GM21360 (cell line): ENCODE results near the gene RET.
"Not testable (repeated sequence)": the region's sequence is repeated elsewhere in the genome, so short reads cannot be mapped to it uniquely, and the experiment has no call there.

ENCODE experiments used
- ATAC-seq: cut with Tn5 transposase; IDR thresholded peaks from one replicate; pipeline ENCODE4 v1.9.1; 2021; ENCODE audit warnings: mild to moderate bottlenecking, moderate library complexity; ENCODE audit not compliant: unreplicated experiment

The RET gene

DNA sequence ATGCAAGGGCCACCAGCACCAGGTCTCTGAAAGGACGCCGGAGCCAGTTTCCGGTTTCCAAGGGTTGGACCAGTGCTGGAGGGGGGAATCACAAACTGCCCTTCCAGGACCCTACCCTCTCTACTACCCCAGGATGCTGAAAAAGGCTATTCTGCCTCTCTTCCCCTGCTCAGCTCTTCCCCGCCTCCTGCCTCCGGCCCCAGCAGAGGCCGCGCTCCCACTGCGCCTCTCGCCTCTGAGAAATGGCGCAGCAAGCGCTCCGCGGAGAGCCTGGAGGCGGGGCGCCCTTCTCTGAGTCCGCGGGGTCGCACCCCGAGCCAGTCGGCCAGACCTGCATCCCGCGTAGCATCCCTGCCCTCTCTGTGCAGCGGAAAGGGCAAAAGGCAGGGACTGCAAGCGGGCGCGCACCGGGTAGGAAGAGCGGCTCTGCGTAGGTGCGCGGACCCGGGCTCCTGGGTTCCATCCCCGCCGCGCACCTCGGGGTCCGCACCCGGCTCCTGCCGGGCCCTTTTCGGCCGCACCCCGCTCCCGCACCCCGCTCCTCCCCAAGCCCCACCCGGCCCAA lies 476 bp upstream of the RET start:
- ATAC-seq = no peak

DNA sequence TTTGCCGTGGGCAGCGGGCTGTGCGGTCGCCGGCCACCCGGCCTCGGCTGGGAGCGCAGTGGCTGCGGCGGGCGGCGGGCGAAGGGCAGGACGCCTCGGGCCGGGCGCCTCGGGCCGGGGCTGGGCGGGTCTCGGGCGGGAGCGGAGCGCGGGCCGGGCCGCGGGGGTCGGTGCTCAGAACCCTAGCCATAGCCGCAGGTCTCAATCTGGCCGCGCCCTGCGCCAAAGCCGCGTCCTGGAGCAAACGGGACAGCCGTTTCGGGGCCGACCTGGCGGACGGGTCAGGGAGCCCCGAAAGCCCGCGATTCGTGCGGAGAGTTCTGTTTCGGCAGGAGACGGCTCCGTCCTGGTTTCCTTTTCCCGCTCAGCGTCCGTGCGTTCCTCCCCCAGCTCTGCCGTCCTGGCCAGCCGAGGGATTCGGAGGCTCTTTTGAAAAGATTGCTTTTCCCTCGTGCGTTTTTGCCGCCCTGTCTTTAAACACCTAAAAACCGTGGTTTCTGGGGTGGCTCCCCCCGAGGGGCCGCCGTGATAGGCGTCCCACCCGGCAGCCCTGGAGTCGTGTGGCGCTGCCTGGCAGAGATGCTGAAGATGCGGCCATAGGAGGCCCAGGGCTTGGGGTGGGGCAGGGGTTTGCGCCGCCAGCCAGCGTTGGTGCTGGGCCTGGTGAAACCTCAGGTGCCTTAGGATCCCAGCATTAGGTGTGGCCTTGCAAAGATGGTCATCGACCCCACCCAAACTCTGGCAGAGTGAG lies 727 bp downstream of the RET start:
- no peak for ATAC-seq

DNA sequence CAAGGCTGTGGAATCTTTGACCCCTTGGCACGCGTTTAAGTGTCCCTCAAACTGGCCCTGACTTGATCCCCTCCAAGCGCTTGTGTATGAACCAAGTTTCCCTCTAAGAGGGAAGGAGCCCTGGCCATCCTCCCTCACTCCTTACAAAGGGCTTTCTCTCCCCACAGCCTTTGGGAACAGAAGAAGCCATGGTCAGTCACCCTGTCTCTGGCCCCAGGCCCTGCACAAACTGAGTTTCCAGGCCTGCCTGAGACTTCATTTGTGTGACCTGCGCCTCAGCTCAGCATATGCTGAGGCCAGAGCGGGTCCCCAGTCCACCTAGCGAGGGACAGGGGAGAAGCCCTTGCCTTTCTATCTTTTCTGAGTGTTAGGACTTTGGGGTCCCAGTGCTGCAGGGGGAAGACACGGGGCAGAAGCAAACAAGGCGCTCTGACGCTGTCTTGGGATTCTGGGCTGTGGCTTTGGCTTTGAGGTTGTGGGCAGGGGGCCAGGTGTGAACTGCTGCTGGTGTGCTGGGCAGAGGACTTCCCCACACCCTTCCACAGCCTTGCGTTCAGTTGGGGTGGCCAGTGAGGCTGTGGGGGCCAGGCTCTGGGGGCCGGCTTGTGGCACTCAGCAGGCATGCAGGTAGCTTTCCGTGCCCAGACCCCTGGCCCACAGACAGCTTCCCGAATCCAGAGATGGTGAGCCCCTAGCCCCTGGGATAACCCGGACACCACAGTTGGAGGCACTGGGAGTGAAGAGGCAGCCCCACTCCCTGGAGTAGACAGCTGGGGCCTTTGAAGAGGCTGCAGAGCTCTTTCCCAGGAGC lies 1.5 kb downstream of the RET start:
- no peak for ATAC-seq

DNA sequence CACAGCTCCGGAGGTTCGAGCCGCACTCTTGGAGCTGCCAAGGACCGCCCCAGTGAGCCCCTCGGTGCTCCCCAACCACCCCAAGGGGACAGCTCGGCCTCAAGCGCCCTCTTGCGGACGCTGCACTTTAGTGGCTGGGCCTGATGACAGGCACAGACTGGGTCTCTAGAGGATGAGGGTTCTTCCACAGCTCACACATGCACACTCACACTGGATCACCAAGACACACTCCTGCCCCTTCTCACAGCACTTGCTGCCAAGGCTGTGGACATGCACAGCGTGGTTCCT lies 2.1 kb downstream of the RET start:
- no peak for ATAC-seq

DNA sequence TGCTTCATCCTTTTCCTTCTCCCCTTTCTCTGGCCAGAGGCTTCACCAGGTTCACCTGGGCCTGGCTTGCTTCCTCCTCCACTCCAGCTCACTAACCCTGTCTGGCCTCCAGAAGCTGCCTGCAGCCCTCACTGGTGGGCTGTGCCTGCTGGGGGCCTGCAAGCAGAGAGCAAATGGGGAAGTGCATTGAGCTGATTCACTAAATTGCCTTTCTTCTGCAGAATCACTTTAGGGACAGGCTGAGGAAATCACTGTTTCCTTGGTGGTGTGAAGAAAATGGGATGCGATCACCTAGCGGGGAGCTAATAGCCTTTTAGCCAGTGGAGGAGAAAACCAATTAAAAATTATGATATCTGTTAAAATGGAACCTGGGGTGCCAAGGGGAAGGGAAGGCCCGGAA lies 3.0 kb downstream of the RET start:
- ATAC-seq = no peak

DNA sequence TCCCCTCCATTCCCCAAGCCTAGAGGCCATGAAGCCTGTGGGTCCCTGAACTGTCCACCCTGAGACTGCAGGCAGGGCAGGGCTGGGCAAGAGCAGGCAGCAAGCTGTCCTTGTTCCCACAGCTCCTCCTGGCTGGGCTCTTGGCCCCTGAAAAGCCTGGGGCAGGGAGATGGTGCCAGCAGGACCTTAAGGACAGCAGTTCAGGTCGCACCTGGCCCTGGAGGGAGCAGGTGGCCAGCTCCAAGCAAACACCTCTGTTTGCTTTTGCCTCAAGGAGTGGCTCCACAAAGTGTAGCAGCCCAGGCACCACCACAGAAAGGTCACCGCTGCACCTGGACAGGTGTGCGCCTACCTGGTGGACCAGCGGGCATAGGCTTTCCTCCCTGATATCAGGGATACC lies 5.2 kb downstream of the RET start:
- no peak for ATAC-seq

DNA sequence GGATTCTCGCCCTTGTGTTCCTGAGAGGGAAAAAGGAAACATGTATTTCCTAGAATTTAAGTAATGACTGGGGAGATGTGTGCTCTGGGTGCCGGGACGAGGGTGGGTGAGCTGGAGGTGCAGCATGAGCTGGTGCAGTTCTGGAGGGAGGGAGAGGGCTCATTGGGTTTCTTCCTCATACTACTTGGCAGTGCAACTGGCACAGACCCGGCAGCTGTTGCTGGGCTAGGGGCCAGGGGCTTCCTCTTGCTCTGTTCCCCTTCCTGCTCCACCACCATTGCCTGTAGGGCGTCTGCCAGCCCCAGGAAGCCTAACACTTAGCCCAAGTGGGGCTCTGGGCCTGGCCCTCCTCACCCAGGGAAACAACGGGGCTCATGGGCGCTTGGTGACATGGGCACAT lies 5.9 kb downstream of the RET start:
- no peak for ATAC-seq

DNA sequence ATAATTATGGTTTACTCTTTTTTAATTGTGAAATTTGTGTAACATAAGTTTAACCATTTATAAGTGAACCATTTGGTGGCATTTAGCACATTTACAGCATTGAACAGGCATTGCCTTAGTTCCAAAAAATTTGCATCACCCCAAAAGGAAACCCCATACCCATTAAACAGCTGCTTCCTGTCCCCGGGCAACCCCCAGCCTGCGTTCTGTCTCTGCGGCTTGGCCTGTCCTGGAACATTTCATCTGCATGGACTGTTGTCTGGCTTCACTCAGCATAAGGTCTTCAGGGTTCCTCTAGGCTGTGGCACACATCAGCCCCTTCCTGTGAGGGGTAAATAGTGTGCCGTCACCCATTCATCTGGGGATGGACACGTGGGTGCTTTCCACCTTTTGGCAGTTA lies 6.9 kb downstream of the RET start:
- ATAC-seq = no peak

DNA sequence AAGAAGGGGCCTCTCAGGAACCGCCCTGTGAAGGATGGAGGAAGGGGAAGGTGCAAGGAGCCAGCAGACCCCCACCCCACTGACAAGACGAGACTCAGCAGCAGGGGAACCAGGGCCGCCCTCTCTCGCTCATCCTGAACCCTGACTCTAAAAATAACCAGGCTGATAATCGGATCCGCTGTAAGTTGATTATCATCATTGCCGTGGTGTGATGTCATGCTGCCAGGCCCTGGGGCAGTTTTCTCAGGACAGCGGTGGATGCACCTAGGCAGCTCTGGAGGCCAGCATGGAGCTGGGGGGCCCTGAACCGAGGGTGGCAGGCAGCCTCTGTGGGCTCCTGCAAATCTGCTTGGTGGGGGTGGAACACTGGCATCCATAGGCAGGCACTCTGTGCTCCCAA lies 7.9 kb downstream of the RET start:
- ATAC-seq = no peak

DNA sequence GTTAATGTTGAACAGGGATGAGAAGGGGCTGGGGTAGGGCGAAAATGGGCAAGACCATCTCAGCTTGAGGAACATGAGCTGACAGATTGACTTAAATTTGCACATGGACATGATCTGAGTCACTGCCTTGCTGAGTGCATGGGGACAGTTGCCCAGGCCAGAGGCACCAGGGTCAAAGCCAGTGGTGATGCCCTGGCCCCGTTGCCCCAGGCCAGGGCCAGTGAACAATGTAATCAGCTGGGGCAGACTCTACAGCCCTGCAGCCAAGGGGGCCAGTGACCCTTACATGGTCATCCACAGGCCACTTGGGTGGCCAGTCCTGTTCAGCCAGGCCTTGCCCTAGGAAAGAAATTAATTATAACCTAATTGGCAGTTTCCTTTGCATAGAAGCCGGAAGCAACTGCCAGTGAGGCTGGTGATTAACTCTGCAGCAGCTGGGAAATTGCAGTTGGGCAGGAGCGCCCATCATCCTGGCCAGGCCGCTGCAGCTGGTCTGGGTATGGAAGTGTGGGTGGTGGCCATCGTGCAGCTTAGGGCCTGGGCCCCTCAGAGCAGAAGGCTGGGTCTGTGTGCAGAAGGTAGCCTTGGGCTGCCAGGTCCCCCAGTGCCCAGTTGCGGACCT lies 9.6 kb downstream of the RET start:
- ATAC-seq = no peak

DNA sequence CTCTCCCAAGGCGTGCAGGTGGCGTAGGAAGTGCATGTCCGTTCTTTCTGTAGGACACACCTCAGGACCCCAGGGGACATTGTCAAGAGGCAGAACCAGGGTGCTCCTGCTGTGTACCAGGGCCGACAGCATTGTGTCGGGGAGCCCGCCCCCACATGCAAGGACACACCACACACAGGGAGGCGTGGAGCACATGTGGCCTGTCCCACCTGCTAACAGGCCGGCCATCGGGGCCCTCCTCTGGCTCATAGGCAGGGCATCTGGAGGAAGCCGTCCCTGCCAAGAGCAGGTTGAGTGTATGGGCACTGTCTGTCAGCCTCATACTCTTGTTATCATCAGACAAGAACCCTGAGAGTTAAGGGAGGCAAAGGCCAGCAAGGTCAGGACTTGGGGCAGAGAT lies 12.7 kb downstream of the RET start:
- no peak for ATAC-seq

DNA sequence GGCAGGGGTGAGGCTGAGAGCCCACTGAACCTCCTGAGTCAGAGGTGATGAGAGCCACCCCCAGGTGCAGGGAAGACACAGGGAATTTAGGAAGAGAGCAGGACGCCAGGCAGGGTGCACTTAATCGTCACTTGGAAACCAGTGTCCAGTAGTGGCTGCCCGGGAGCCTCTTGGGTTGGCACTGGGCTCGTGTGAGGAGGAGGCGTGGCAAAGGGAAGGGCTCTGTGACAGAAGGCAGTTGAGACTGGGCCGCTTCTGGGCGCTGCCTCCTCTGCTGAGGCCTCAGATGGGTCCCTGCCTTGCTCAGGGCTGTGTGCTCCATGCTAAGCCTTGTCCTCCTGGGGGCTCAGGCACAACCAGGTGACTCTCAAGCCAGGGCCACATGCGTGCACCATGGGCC lies 13.3 kb downstream of the RET start:
- ATAC-seq = no peak

DNA sequence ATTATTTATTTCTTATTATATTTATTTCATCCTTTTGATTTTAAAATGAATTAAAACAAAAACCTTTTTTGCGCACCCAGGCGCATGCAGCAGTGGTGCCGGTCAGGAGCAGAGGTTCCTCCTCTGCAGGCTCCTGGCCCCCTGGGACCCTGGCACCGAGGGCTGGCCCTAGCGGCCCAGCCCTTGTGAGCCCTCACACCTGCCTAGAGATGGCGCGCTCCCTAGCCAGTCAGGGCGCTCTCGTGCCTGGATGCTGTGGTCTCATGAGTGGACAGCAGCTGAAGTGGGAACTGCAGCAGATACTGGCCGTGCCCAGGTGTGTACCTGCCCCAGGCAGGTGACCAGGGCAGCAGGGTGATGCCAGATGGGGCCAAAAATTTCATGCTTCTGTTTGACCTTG lies 13.8 kb downstream of the RET start:
- no peak for ATAC-seq

DNA sequence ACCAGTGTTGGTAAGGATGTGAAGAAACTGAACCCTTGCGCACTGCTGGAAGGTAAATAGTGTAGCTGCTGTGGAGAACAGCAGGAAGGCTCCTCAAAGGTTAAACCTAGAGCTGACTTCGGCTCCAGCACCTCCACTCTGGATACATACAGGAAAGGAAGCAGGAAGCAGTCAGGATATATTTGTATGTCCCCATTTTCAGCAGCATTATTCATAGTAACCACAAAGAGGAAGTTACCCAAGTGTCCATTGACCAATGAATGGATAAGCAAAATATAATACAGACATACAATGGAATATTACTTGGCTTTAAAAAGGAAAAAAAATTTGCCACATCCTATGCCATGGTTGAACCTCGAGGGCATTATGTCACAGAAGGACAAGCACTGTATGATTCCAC lies 15.0 kb downstream of the RET start:
- no peak for ATAC-seq

DNA sequence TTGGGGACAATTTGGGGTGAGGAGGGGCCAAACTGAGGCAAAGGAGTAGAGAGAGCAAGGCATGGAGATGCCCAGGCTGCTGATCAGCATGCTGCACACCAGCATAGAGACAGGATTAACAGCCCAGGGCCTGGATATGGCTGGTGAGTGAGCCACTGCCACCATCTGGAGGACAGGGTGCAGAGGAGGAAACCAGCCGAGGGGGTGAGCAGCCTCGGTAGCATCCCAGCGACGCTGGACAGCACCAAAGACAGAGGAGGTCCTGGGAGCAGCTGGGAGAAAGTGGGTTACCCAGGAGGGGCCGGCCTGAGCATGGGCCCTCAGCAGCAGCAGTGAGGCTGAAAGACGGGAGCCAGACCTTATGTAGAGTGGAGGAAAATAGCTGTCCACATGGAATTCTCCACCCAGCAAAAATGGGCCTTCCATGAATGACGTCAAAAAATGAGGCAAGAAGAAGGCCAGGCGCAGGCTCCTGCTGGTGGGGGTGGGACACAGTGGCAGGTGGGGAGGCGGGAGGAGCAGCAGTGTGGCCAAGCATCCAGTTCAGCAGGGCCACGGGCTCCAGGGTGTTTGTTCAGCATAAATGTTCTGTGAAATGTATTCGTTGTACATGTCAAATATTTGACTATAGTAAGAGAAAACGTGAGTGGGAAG lies 16.7 kb downstream of the RET start:
- ATAC-seq = no peak

DNA sequence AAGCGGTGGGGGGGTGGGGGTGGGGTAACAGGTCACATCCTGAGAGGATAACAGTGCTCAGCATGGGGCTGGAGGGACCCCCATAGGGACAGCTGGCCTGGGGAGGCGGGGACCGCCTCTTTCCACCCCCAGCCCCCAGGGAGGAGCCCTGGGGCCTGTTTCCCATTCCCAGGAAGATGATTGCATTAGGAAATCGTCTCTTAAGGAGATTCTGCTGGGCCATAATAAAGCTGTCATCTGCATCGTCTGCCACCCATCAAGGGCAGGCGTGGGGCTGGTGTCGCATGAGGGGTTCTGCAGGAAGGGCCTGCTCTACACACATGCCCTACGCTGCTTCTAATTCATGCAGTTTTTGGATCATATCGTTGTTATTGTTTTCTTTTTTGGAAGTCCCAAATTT lies 17.2 kb downstream of the RET start:
- ATAC-seq = no peak

DNA sequence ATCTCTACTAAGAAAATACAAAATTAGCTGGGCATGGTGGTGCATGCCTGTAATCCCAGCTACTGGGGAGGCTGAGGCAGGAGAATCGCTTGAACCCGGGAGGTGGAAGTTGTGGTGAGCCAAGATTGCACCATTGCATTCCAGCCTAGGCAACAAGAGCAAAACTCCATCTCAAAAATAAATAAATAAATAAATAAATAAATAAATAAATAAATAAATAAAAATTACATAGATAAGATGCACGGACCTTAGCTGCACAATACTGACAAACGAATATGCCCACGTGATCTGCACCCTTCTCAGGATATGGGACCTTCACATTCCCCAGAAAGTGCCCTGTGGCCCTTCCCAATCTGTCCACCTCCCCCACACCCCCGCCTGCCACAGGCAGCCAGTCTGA lies 22.5 kb downstream of the RET start:
- not testable (repeated sequence) for ATAC-seq

DNA sequence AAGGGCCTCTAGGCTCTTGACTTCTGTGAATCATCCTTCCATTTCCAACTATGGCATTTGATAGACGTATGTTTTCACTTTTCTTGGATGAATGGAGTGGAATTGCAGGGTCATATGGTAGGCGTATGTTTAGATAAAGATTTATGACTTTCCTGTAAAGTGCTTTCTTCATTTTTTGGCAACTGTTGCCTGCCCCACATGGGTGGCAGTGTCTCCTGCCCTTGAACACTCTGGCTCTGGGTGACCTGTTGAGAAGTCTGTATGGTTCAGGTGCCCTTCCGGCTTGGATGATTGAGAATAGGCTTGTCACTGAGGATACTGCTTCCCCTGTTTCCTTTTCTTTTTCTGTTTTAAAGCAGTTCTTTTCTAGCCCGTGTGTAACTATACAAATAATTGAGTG lies 23.1 kb downstream of the RET start:
- ATAC-seq = no peak

DNA sequence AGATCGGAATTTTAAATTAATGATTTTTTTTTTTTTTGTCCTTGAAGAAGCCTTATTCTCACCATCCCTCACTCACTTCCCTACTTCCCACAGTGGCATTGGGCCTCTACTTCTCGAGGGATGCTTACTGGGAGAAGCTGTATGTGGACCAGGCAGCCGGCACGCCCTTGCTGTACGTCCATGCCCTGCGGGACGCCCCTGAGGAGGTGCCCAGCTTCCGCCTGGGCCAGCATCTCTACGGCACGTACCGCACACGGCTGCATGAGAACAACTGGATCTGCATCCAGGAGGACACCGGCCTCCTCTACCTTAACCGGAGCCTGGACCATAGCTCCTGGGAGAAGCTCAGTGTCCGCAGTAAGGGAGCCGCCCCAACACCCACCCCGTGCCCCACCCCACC lies 23.5 kb downstream of the RET start:
- ATAC-seq = no peak

DNA sequence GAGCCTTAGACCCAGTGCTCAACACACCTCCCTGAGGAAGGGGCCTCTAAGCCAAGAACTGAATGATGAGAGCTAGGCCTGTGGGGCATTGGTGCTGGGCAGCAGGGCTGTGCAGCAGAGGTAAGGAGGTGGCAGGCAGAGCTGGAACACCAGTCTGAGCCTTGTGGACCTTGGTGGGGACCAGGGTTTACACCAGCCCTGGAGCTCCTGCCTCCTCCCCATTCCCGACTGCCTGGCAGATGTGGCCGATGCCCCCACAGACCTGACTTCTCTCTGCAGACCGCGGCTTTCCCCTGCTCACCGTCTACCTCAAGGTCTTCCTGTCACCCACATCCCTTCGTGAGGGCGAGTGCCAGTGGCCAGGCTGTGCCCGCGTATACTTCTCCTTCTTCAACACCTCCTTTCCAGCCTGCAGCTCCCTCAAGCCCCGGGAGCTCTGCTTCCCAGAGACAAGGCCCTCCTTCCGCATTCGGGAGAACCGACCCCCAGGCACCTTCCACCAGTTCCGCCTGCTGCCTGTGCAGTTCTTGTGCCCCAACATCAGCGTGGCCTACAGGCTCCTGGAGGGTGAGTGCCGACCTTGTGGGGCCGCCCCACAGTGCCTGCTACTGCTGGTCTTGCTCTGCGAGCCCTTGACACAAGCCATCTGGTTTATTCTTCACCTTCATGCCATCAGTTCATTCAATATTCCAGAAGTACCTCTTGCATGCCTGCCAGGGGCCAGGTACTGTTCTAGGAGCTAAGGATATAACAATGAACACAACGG lies 25.4 kb downstream of the RET start:
- ATAC-seq = no peak
